Keratinocyte (primary cell): ENCODE data around the gene PLEKHN1.

Experiments
- EZH2 ChIP-seq: IDR thresholded peaks from one replicate; pipeline ENCODE4 v1.6.1; 2012; ENCODE audit warnings: inconsistent platforms, mild to moderate bottlenecking, low read length, moderate library complexity
- TF ChIP-seq, protein P1 (sequence below), 3 experiments: IDR thresholded peaks in 1 of 3; conservative IDR thresholded peaks in 1 of 3; optimal IDR thresholded peaks in 1 of 3; 2 replicates in 2 of 3; 3 replicates in 1 of 3; pipeline versions ENCODE3 to v1.5.1; 2011; ENCODE audit warnings: low read length in 3 of 3, mild to moderate bottlenecking in 3 of 3, moderate library complexity in 2 of 3, control low read depth in 1 of 3, inconsistent platforms in 1 of 3; ENCODE audit not compliant: insufficient read depth in 2 of 3; ENCODE audit errors: extremely low read depth in 1 of 3

DNA sequence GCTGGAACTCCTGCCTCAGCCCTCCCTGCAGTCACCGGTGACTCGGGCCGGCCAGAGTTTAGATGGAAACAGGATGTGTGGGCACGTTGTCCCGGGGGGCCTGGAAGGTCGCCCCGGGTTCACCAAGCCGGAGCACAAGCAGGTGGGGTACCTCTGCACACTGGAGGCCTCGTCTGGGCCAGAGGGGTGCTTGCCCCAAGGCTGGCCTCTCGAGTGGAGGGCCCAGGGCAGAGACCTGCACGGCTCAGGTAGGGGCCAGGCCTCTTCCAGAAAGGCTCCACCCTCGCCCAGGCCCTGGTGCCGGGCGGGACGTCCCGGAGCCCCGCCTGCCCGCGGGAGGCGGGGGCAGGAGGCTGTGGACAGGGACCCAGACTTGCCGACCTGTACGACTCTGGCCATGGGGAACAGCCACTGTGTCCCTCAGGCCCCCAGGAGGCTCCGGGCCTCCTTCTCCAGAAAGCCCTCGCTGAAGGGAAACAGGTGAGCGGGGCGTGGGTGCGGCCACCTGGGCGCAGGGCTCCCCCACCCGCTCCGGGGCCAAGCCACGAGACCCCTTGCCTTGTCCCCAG lies at the start of gene PLEKHN1:
- TF ChIP-seq, protein P1, sequence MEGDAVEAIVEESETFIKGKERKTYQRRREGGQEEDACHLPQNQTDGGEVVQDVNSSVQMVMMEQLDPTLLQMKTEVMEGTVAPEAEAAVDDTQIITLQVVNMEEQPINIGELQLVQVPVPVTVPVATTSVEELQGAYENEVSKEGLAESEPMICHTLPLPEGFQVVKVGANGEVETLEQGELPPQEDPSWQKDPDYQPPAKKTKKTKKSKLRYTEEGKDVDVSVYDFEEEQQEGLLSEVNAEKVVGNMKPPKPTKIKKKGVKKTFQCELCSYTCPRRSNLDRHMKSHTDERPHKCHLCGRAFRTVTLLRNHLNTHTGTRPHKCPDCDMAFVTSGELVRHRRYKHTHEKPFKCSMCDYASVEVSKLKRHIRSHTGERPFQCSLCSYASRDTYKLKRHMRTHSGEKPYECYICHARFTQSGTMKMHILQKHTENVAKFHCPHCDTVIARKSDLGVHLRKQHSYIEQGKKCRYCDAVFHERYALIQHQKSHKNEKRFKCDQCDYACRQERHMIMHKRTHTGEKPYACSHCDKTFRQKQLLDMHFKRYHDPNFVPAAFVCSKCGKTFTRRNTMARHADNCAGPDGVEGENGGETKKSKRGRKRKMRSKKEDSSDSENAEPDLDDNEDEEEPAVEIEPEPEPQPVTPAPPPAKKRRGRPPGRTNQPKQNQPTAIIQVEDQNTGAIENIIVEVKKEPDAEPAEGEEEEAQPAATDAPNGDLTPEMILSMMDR (optimal IDR thresholded peaks at IDR 0.05 in 1 of 3, IDR thresholded peaks at IDR 0.05 in 1 of 3, conservative IDR thresholded peaks at IDR 0.05 in 1 of 3; ENCODE audit: extremely low read depth in 1 of 3, insufficient read depth in 2 of 3, low read length in 3 of 3), result no peak
- no peak for TF ChIP-seq EZH2
